Suprapubic skin (tissue), 4 donors: Measurements from ENCODE around the gene PRR3. TPM values are rescaled to one million over a fixed set of nuclear protein-coding genes. Genes with fewer than 3 reads are reported as not detected.

ENCODE experiments used
- DNase-seq, 2 donors: peaks; one replicate each; pipeline ENCODE4 v3.0.0-alpha.2; 2019; ENCODE audit warnings: low spot score in 2 of 2
- H3K27ac ChIP-seq: fragments of 200-600 bp; sonication (generic); one replicate; pipeline ENCODE4 v1.5.1; 2019
- H3K27me3 ChIP-seq: fragments of 200-600 bp; sonication (generic); one replicate; pipeline ENCODE4 v1.5.1; 2019
- H3K36me3 ChIP-seq: fragments of 200-600 bp; sonication (generic); one replicate; pipeline ENCODE4 v1.5.1; 2019
- H3K4me1 ChIP-seq: fragments of 200-600 bp; sonication (generic); one replicate; pipeline ENCODE4 v1.5.1; 2019
- H3K4me3 ChIP-seq: fragments of 200-600 bp; sonication (generic); one replicate; pipeline ENCODE4 v1.5.1; 2019; ENCODE audit warnings: mild to moderate bottlenecking
- H3K9me3 ChIP-seq: fragments of 200-600 bp; sonication (generic); one replicate; pipeline ENCODE4 v1.5.1; 2019
- EP300 ChIP-seq: sonication (generic); formaldehyde crosslinking; IDR thresholded peaks from one replicate; pipeline ENCODE4 v1.6.1; 2017; ENCODE audit warnings: antibody characterized with exemption
- POLR2A ChIP-seq, 2 donors: fragments of 450-650 bp; IDR thresholded peaks; one replicate each; pipeline ENCODE4 v1.6.1; 2017; ENCODE audit warnings: antibody characterized with exemption in 2 of 2, mild to moderate bottlenecking in 2 of 2, moderate library complexity in 2 of 2
- POLR2AphosphoS5 ChIP-seq, 3 donors: sonication (generic); formaldehyde crosslinking; IDR thresholded peaks; one replicate each; pipeline ENCODE4 v1.6.1; 2017; ENCODE audit warnings: antibody characterized with exemption in 3 of 3
- WGBS: methylation state at CpG from one replicate; pipeline ENCODE4 v1.1.5; 2018; 5-methylcytosine and 5-hydroxymethylcytosine counted together
- total RNA-seq, 4 donors: library from RNA; depleted of rRNA; stranded (reverse); fragments of >200 nt; gene quantifications; one replicate each; pipeline ENCODE4 v1.1.0, GENCODE V29; 2016
- TF ChIP-seq, protein P1 (sequence below), 2 donors: fragments of 200-600 bp in 1 of 2; fragments of 450-650 bp in 1 of 2; sonication (generic) in 1 of 2; IDR thresholded peaks; one replicate each; pipeline ENCODE4 v1.5.1; 2016 to 2019; ENCODE audit warnings: antibody characterized with exemption in 2 of 2, mild to moderate bottlenecking in 1 of 2, moderate library complexity in 1 of 2

PRR3 gene
- total RNA-seq, 4 donors from 2014 or later, result 5.5 to 10.6 (median 9.0) TPM

DNA sequence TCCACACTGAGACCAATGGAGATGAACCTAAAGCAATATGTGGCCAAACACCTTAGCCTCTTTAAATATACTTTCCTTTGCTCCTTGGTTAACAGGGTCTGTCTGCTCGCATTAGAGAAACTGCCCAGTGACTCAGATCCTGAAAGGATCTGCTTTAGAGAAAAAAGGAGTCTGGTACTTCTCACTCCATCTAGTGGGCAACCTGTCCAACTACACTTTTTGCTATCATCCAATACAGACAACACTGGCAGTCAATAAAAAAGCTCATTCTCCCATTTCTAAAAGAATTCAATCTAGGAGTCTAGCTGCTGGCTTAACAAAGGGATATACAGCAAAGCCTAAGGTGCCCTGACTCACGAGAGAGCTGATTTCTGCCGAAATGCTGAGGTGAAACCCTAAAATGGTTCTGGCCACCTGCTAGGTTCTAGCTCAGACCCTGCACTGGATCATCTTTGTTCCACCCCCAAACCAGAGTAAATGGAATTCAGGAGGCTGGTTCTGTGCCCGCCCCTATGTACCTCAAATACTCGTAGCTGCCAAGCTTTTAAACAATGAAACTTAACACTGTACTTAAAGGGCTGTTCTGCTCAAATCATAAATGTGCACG is 12.3 kb upstream of the PRR3 start:
- H3K36me3 ChIP-seq, result peaks cover 44% of the 10 kb centered on the region
- H3K4me1 ChIP-seq, result peaks cover 8% of the 10 kb centered on the region
- TF ChIP-seq POLR2A (IDR thresholded peaks at IDR 0.05), result no peak
- TF ChIP-seq, protein P1, sequence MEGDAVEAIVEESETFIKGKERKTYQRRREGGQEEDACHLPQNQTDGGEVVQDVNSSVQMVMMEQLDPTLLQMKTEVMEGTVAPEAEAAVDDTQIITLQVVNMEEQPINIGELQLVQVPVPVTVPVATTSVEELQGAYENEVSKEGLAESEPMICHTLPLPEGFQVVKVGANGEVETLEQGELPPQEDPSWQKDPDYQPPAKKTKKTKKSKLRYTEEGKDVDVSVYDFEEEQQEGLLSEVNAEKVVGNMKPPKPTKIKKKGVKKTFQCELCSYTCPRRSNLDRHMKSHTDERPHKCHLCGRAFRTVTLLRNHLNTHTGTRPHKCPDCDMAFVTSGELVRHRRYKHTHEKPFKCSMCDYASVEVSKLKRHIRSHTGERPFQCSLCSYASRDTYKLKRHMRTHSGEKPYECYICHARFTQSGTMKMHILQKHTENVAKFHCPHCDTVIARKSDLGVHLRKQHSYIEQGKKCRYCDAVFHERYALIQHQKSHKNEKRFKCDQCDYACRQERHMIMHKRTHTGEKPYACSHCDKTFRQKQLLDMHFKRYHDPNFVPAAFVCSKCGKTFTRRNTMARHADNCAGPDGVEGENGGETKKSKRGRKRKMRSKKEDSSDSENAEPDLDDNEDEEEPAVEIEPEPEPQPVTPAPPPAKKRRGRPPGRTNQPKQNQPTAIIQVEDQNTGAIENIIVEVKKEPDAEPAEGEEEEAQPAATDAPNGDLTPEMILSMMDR (IDR thresholded peaks at IDR 0.05), result peak; percentile 63 to 69
- no peaks in the 10 kb centered on the region for H3K27me3 ChIP-seq
- DNase-seq, result no peak
- 38% methylated on average over 6 of the region's 6 CpGs for WGBS
- no peak overlapping the region for H3K27ac ChIP-seq
- H3K4me3 ChIP-seq, result no peak overlapping the region
- H3K9me3 ChIP-seq, result no peaks in the 10 kb centered on the region

- Histone ChIP-seq H3K27ac (no peak overlapping the region), H3K9me3 (no peaks in the 10 kb centered on the region), H3K36me3 (peaks cover 70% of the 10 kb centered on the region), H3K4me3 (no peak overlapping the region), H3K27me3 (no peaks in the 10 kb centered on the region), H3K4me1 (no peaks in the 10 kb centered on the region)
- no peak for DNase-seq
- TF ChIP-seq EP300 (no peak), POLR2AphosphoS5 (IDR thresholded peaks at IDR 0.05) (no peak), POLR2A (IDR thresholded peaks at IDR 0.05) (no peak)
- TF ChIP-seq, protein P1 (IDR thresholded peaks at IDR 0.05), result no peak
- WGBS, result 90% methylated on average over 6 of the region's 6 CpGs
Measured at GRCh38 chr6:30547454-30547853, 9.6 kb upstream of the PRR3 start.

DNA sequence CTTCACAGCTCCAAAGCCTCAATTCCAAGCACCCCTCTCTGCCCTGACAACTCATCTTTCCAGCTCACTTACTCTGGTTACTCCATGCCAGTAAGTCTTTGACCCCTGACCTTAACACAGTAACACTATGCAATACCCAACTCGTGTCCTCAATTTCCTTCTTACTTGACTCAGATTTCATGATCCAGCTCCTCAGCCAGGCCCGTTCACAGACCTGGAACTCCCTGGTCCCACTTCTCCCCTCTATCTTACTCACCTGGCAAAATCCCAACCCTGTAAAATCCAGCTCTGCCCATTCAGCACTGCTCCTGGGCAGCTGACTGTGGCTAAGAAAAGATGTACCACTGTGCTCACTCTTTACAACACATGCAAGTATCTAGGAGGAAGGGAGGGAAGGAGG is 8.7 kb upstream of the PRR3 start:
- peaks cover 79% of the 10 kb centered on the region for H3K36me3 ChIP-seq
- no peaks in the 10 kb centered on the region for H3K4me1 ChIP-seq
- no peaks in the 10 kb centered on the region for H3K27me3 ChIP-seq
- H3K4me3 ChIP-seq, result no peak overlapping the region
- no peaks in the 10 kb centered on the region for H3K9me3 ChIP-seq
- DNase-seq, result no peak
- 77% methylated on average over 2 of the region's 2 CpGs for WGBS
- TF ChIP-seq, protein P1 (IDR thresholded peaks at IDR 0.05), result no peak
- TF ChIP-seq POLR2AphosphoS5 (IDR thresholded peaks at IDR 0.05) (no peak), EP300 (no peak), POLR2A (IDR thresholded peaks at IDR 0.05) (no peak)
- no peak overlapping the region for H3K27ac ChIP-seq

GRCh38 chr6:30554404-30554803 is 2.7 kb upstream of the PRR3 start:
- no peaks in the 10 kb centered on the region for H3K27me3 ChIP-seq
- no peak overlapping the region for H3K27ac ChIP-seq
- H3K4me1 ChIP-seq, result peaks cover 29% of the 10 kb centered on the region
- H3K4me3 ChIP-seq, result no peak overlapping the region
- peaks cover 46% of the 10 kb centered on the region for H3K36me3 ChIP-seq
- TF ChIP-seq EP300 (no peak), POLR2A (IDR thresholded peaks at IDR 0.05) (no peak), POLR2AphosphoS5 (IDR thresholded peaks at IDR 0.05) (no peak)
- TF ChIP-seq, protein P1 (IDR thresholded peaks at IDR 0.05), result no peak
- WGBS, result 92% methylated on average over 4 of the region's 4 CpGs
- no peaks in the 10 kb centered on the region for H3K9me3 ChIP-seq
- no peak for DNase-seq

GRCh38 chr6:30554962-30555815 is 1.9 kb upstream of the PRR3 start:
- peak overlapping the region; percentile 96 for H3K27ac ChIP-seq
- H3K36me3 ChIP-seq, result peaks cover 40% of the 10 kb centered on the region
- H3K4me1 ChIP-seq, result peaks cover 29% of the 10 kb centered on the region
- no peaks in the 10 kb centered on the region for H3K9me3 ChIP-seq
- no peaks in the 10 kb centered on the region for H3K27me3 ChIP-seq
- TF ChIP-seq, protein P1 (IDR thresholded peaks at IDR 0.05), result no peak
- TF ChIP-seq POLR2AphosphoS5 (IDR thresholded peaks at IDR 0.05) (no peak), POLR2A (IDR thresholded peaks at IDR 0.05) (no peak), EP300 (no peak)
- 15% methylated on average over 24 of the region's 34 CpGs for WGBS
- H3K4me3 ChIP-seq, result peak overlapping the region; percentile 85
- peak; percentile 80 to 81 for DNase-seq
